ENCODE measurements around the gene MTMR1.

MTMR1 gene

DNA sequence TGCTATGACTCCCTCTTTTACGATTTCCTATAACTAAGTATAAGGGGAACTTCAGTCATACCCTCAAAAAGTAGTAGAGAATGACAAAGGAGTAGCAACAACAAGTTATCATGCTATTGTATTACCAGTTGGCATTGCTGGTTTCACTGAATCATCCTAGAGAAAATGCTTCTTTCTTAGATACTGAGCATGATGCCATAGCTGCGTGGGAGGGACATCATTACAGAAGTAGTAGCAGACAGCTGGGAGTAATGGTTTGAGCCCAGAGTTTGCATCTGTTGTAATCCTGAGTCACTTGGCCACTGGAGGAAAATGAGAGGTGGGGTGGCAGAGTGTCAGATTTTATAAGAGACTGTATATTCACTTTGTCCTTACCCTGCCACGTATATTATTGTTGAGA lies 38.6 kb downstream of the MTMR1 start:
- no peak overlapping the region for H3K4me3 ChIP-seq (replicated peaks; ENCODE audit: low read depth, low read length)
- TF ChIP-seq, protein P1, sequence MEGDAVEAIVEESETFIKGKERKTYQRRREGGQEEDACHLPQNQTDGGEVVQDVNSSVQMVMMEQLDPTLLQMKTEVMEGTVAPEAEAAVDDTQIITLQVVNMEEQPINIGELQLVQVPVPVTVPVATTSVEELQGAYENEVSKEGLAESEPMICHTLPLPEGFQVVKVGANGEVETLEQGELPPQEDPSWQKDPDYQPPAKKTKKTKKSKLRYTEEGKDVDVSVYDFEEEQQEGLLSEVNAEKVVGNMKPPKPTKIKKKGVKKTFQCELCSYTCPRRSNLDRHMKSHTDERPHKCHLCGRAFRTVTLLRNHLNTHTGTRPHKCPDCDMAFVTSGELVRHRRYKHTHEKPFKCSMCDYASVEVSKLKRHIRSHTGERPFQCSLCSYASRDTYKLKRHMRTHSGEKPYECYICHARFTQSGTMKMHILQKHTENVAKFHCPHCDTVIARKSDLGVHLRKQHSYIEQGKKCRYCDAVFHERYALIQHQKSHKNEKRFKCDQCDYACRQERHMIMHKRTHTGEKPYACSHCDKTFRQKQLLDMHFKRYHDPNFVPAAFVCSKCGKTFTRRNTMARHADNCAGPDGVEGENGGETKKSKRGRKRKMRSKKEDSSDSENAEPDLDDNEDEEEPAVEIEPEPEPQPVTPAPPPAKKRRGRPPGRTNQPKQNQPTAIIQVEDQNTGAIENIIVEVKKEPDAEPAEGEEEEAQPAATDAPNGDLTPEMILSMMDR (IDR thresholded peaks at IDR 0.05; ENCODE audit: insufficient read depth, low read length, poor library complexity, severe bottlenecking), result no peak
- H3K36me3 ChIP-seq (ENCODE audit: control insufficient read depth, insufficient read depth, low read length), result peaks cover 4% of the 10 kb centered on the region
- DNase-seq (ENCODE audit: extremely low read depth, insufficient read length), result no peak
- H3K27me3 ChIP-seq (replicated peaks; ENCODE audit: control insufficient read depth, insufficient read depth, low read length), result no peaks in the 10 kb centered on the region

DNA sequence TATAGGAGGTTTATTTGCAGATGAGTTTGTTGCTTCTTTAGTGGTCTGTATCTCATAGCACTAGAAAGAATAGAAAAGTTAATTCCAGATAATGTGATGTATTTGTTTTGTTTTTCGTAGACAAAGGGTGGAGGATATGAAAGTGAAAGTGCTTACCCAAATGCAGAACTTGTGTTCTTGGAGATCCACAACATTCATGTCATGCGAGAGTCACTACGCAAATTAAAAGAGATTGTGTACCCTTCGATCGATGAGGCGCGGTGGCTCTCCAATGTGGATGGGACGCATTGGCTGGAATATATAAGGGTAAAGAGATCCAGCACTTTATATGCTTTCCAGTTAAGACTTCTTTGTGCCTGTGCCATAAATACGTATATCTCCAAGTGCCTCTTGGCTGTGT lies 43.3 kb downstream of the MTMR1 start:
- Histone ChIP-seq H3K4me3 (replicated peaks; ENCODE audit: low read depth, low read length) (no peak overlapping the region), H3K27me3 (replicated peaks; ENCODE audit: control insufficient read depth, insufficient read depth, low read length) (no peaks in the 10 kb centered on the region), H3K36me3 (ENCODE audit: control insufficient read depth, insufficient read depth, low read length) (no peaks in the 10 kb centered on the region; the same call in none of the 2 replicates)
- TF ChIP-seq, protein P1 (IDR thresholded peaks at IDR 0.05; ENCODE audit: insufficient read depth, low read length, poor library complexity, severe bottlenecking), result no peak
- no peak for DNase-seq (ENCODE audit: extremely low read depth, insufficient read length)

DNA sequence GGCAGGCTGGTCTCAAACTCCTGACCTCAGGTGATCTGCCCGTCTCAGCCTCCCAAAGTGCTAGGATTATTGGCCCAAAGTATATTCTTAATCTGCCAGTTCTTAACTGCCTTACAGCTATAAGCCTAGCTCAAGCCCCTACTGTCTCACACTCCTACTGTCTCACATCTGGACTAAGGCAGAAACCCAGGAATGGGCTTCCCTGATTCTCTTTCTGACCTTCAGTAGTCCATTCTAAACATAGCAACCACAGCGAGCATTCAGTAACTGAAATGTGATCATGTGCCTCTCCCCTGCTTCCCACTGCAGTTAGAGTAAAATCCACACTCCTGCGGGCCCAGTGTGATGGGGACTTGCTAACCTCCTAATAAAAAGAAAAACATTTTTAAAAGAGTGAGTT lies 58.9 kb downstream of the MTMR1 start:
- H3K27me3 ChIP-seq (replicated peaks; ENCODE audit: control insufficient read depth, insufficient read depth, low read length), result no peaks in the 10 kb centered on the region
- TF ChIP-seq, protein P1 (IDR thresholded peaks at IDR 0.05; ENCODE audit: insufficient read depth, low read length, poor library complexity, severe bottlenecking), result no peak
- no peak for DNase-seq (ENCODE audit: extremely low read depth, insufficient read length)
- H3K36me3 ChIP-seq (ENCODE audit: control insufficient read depth, insufficient read depth, low read length), result no peaks in the 10 kb centered on the region; the same call in 1 of the 2 replicates
- H3K4me3 ChIP-seq (replicated peaks; ENCODE audit: low read depth, low read length), result no peak overlapping the region

DNA sequence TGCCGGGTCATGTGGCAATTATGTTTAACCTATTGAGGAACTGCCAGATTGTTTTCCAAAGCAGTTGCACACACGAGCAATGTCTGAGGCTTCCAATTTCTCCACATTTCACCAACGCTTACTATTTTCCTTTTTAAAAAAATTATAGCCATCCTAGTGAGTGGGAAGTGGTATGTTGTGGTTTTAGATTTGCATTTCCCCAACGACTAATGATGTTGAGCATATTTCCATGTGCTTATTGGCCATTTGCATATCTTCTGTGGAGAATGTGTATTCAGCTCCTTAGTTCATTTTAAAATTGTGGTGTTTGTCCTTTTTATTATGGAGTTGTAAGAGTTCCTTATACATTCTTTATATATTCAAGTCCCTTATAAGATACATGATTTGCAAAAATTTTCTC lies 60.2 kb downstream of the MTMR1 start:
- TF ChIP-seq, protein P1 (IDR thresholded peaks at IDR 0.05; ENCODE audit: insufficient read depth, low read length, poor library complexity, severe bottlenecking), result no peak
- Histone ChIP-seq H3K4me3 (replicated peaks; ENCODE audit: low read depth, low read length) (no peak overlapping the region), H3K27me3 (replicated peaks; ENCODE audit: control insufficient read depth, insufficient read depth, low read length) (no peaks in the 10 kb centered on the region), H3K36me3 (ENCODE audit: control insufficient read depth, insufficient read depth, low read length) (peaks cover 2% of the 10 kb centered on the region)
- no peak for DNase-seq (ENCODE audit: extremely low read depth, insufficient read length)

DNA sequence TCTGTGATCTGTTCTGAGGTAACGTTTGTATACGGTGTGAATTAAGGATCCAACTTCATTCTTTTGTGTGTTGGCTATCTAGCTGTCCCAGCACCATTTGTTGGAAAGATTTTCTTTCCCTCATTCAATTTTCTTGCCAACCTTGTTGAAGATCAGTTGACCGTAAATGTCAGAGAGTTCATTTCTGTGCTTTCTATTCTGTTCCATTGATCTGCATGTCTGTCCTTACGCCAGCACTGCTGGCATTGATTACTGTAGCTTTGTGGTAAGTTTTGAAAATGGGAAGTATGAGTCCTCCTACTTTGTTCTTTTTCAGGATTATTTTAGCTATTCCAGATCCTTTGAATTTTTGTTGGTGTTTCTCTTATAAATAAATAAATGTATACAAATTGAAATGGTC lies 60.8 kb downstream of the MTMR1 start:
- Histone ChIP-seq H3K27me3 (replicated peaks; ENCODE audit: control insufficient read depth, insufficient read depth, low read length) (no peaks in the 10 kb centered on the region), H3K4me3 (replicated peaks; ENCODE audit: low read depth, low read length) (no peak overlapping the region), H3K36me3 (ENCODE audit: control insufficient read depth, insufficient read depth, low read length) (peaks cover 2% of the 10 kb centered on the region)
- TF ChIP-seq, protein P1 (IDR thresholded peaks at IDR 0.05; ENCODE audit: insufficient read depth, low read length, poor library complexity, severe bottlenecking), result no peak
- no peak for DNase-seq (ENCODE audit: extremely low read depth, insufficient read length)

- H3K4me3 ChIP-seq (replicated peaks; ENCODE audit: low read depth, low read length), result no peak overlapping the region
- H3K27me3 ChIP-seq (replicated peaks; ENCODE audit: control insufficient read depth, insufficient read depth, low read length), result no peaks in the 10 kb centered on the region
- TF ChIP-seq, protein P1 (IDR thresholded peaks at IDR 0.05; ENCODE audit: insufficient read depth, low read length, poor library complexity, severe bottlenecking), result no peak
- H3K36me3 ChIP-seq (ENCODE audit: control insufficient read depth, insufficient read depth, low read length), result peaks cover 5% of the 10 kb centered on the region
- DNase-seq (ENCODE audit: extremely low read depth, insufficient read length), result no peak
These were observed 64.2 kb downstream of the MTMR1 start for GRCh38 chrX:150757371-150757770.
